ENCODE results near the gene FARP1.

FARP1 gene

DNA sequence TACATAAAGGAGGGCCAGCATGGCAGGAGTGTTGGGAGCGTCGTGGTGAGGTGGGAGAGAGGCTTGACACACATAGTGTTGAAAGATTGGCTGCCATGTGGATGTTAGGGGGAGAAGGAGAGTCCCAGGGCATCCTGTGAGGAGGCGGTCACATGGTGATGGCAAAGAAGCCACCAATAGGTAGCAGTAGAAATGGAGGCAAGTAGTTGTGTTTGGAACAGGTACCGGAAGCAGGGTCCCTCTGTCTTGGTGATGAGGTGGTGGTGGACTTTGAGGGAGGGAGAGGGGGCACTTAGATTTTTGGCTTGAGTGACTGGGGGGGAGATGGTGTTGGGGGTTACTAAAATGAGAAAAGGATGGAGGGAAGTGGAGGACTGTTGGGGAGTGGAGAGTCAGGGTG, 227.4 kb downstream of the FARP1 start:
- no peak for DNase-seq

DNA sequence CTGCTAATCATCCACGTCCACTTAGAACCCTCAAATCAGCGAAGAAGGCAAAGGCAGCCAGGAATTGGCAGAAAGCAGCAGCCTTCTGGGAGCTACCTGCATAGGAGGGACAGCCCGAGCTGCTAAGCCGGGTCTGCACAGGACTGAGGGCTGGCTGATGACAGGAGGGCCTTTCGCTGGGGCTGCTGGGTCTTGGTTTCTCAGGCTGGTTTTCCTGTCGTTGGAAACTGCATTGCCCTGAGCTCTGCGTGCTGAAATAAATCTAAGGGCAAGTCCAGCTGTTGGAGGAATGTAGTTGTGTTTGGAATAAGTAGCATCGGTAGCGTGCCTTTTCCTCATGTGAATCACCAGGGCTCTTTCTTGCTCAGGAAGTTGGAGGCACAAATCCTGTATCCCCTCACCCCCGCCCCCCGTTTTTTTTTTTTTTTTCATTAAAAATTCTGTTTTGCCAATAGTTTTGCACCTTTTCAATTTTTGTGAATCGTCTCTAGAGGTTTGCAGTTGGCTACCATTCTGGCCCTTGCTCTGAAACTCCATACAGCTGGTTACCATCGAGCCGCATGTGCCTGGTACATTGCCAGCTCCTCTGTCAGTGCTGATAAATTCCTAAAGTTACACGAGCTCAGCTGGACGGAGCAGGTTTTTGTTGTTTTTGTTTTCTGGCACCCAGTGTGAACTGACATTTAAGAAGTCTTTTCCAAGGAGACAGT, 228.1 kb downstream of the FARP1 start:
- DNase-seq = no peak

DNA sequence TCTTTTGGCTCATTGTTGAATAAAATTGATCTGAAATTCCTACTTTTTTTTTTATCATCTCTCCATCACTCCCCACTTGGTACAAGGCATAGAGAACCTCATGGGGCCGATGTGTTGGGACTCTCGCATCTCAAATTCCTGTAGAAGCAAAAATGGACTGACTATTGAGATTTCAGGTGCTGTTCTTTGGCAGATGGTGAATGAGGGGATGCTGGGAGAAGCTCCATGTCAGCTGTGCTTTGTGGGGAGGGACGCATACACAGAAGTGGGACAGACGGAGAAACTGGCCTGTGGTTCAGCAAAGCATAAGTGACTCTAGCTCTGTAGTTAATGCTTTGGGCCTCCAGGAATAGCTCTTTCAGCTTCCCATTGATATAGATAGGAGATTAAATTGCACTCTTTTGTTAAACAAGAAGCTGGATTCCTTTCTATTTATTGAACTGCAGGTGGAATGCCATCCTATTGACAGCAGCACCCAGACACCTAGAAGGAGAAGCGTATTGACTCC, 228.7 kb downstream of the FARP1 start:
- no peak for DNase-seq

DNA sequence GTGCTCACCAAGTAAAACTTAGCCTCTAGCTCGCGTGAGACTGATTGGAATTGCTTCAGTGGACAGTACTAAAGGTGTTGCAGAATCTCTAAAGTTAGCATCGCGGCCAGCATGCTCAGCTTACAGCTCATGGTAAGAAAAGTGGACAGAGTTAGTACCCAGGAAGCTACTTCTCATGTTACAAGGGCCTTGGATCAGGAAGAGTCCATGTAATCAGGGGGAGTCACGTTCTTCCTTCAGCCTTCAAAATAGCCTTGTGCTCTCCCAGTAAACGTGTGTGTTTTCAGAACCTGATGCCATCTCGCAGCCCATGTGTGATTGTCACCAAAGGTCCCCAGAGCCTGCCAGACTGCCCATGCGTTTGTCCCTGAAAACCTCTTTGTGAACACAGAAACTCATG, 230.0 kb downstream of the FARP1 start:
- DNase-seq = no peak

DNA sequence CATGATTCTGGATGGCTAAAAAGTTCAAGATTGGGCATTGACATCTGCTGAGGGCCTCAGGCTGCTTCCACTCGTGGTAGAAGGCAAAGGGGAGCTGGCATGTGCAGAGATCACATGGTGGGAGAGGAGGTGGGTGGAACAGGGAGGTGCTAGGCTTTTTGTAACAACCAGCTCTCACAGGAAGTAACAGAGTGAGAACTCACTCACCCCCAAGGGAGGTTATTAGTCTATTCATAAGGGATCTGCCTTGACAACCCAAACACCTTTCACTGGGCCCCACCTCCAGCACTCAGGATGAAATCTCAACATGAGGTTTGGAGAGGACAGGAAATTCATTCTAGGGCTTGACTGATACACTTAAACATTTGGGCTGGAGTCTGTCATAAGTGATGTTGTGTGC, 231.9 kb downstream of the FARP1 start:
- DNase-seq = no peak

DNA sequence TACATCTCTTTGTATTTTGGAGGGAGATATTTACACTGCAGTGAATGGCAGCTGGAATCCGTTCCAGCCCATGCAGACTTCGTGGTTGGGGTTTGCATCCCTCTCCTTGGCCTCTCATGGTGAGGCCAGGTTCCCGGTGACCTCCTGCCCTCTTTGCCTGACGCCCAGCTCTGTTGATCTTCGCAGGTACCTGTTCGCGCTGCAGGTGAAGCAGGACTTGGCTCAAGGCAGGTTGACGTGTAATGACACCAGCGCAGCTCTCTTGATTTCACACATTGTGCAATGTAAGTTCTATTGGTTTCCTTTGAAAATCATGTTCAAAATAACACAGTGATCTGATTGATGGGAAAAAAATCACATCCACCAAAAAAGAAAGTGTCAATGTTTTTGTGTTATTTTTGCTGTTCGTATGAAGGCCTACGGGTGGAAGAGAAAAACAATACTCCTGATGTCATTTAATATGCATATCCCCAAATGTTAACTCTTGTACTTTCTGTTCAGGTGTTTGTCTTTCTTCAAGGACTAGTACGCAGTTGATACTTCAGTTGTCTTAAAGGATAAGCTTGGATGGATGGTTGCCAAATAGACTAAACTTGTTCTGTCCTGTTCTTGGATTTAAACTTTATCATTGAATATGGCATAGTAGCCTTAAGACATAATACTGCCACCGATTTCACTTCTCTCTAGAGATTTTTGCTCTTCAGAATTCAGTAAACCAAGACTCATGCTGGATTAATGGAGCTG, 234.9 kb downstream of the FARP1 start:
- no peak for DNase-seq

DNA sequence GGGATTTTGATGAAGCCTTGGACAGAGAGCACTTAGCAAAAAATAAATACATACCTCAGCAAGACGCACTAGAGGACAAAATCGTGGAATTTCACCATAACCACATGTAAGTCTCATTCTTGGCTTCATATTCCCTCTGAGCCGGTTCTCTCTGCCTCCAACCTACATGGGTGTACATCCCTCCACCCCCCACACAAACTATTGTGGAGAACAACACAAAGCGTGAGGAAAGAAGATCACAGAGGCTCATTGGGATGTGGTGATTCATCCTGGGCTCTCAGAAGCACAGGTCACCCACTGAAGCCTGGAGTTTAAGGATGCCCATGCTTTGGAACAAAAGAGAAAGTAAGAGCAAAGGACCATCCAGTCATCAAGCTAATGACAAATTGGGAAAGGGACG, 241.8 kb downstream of the FARP1 start:
- DNase-seq = no peak

DNA sequence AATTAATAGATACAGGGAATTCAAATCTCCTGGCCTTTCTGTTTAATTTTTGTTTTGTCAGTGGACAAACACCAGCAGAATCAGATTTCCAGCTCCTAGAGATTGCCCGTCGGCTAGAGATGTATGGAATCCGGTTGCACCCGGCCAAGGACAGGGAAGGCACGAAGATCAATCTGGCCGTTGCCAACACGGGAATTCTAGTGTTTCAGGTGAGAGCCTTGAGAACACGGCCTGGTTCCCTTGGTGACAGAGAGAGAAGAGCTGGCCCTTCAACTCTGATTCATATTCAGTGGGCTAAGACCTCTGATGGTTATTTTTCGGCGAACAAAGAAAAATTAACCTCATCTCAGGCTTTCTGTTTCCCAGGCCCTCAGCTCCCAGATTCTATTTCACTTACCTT, 242.7 kb downstream of the FARP1 start:
- no peak for DNase-seq

DNA sequence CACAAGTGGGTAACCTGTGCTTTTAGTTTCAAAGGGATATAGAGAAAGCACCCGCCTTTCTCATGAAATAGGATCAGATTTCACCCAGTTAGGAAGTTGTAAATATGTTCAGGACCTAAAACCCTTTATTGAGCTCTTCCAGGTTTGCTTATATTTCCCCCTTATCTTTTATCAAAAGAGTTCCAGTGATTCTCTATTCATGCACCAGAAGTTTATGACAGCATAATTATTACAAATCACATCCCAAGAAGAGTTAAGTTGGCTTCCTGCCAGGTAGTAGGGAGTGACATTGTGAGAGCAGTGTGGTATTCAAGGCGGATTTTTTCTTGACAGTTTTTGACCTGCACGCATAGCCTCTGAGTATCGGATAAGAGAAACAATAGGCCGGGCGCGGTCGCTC, 243.7 kb downstream of the FARP1 start:
- no peak for DNase-seq

DNA sequence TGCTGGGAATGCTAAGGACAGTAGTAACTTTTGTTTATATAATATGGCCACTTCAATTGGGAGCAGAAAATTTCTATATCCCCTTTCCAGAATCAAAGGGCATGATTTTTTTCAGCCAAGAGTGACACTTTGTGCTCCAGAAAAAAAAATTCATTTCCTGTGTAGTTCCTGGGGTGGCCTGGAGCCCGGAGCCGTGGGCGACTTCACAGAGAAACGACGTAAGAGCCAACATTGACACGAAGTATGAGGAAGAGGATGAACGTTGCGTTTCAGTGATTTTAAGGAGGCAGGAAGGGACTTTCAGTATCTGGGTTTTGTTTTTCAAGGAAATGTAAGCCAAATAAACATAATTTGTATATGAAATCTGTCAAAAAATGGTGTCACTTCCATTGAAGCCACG, 246.4 kb downstream of the FARP1 start:
- DNase-seq = no peak

DNA sequence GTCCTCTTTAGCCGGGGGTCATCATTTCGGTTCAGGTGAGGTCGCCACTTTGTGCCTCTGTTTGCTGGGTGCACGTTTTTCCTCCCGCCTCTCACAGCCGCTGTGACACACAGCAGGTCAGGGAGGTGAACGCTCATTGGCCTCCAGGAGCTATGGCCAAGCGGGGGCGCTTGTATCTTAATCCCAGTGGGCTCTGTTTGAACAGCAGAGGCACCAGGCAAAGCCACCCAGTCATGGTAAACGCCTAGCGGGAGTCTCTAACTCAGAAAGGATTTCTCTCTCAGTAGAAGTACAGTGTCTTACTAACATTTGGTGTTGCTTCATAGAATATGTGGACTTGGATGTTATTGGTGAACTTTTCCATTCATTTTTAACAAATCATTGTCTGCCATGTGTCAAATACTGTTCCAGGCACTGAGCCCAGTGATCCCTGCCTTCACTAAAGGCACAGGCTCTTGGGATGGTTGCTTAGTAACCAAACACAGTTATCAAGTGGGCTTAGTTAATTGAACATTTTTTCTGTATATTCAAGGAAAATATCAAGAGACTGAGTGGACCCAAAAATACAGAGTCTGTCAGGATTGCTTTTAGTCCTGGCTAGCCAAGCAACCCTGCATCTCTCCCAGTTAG, 247.3 kb downstream of the FARP1 start:
- DNase-seq = no peak

DNA sequence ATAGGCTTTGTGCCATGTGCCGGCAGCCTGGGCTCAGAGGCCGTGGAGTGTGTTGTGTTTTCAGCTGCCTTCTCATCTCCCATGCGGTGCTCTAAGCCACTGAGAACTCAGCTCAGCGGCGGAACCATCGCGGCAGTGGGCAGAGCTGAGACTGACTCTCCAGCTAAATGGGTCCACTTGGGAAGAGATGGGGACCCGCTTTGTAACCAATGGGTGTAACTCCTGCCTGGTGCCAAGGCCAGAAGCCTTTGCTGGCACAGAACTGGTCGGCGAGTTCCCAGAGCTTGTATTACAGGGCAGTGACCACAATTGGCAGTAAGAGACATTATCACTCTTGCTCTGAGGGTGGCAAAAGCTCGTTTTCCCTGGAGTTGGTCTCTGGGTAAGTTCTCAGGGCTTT, 251.0 kb downstream of the FARP1 start:
- no peak for DNase-seq

DNA sequence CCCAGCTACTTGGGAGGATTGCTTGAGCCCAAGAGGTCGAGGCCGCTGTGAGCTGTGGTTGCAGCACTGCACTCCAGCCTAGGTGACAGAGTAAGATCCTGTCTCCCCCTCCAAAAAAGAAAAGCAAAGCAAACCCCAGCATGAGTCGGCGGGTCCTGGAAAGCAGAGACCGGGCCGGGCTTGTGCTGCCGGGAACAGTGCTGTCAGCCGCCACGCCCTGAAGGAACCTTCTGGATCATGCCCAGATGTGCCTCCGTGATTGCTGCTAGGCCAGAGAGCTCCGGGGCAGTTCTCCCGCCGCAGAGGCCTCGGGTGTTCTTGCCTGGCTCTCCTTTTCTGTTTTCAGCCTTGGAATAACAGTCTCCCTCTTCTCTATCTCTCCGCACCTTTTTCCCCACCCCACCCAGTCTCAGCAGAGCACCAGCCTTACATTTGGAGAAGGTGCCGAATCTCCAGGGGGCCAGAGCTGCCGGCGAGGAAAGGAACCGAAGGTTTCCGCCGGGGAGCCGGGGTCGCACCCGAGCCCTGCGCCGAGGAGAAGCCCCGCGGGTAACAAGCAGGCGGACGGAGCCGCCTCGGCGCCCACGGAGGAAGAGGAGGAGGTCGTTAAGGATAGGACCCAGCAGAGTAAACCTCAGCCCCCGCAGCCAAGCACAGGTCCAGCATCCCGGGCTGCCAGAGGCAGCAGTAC, 252.1 kb downstream of the FARP1 start:
- DNase-seq = no peak

DNA sequence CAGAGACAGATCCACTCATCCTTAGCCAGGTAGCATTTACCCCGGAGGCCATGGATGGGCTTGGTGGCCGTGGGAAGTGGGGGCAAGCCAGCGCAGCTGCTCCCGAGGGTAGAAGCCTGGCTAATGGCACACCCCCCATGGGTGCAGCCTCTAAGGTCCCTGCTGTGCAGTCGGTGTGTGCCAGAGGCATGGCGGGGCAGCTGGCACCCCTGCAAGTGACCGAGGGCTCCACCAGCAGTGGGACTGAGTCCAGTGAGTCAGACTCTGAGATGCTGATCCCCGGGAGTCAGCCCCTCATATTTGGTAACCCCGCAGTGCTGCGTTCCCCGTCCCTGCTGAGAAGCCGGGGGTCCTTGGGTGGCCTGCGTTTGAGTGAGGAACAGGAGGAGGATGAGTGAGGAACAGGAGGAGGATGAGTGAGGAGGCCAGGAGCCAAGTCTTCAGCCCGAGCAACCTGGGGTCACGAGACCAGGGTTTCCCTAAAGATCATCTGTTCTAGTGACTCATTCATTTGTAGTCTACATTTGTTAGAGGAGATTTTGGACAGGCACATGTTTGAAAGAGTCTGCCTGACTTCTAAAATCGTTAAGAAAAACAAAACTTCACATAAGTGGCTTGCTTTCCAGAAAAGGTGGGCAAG, 253.3 kb downstream of the FARP1 start:
- no peak for DNase-seq

DNA sequence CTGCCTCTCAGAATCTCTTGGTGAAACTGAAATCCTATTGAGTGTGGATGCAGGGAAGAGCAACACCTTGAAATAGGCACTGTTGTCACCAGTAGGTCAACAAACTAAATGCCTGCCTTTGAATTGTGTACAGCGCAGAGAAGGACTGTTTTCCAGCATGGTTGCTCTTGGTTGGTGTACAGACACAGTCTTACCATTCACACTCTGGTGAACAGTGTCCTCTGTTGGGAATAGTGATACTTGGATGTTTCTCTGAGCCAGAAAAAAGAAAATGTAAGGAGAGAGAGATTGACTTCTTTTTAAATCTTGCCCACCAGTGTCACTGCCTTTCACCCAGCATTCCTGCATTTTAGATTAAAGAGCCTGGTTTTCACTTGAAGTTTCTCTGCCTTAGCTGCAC, 254.3 kb downstream of the FARP1 start:
- no peak for DNase-seq

DNA sequence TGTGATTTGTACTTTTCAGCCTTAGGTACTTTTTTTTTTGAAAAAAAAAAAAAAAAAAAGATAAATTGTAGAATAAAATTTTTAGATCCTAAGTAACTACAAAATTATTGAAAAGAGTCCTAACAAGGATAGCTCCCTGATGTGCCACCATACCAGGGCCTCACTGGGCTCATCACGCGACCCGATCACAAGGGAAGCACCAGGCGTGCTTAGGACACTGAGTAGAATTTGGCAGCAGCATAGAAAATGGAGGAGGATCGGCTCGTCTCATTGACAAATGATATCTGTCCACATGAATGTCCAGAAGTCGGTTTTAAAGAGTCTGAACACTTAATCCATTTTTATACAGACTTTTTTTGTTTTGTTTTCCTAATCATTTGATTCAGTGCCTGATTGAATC, 255.0 kb downstream of the FARP1 start:
- no peak for DNase-seq

DNA sequence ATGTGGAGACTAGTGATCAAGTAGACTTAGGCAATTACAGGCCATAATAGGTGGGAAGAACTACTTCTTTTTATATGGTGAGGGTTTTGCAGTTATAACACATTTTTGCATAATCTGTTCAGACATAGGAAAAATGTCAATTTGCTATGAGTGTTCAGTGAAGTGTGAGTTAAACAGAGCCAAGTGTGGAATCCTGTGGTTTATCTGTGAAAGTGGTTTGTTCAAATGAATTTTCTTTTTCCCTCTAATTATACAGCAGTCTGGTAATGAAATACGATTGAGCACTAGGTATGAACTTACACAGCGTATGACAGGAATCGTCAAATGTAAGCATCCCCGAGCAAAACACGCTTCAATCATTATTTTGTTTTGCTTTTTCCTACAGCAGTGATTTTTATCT, 255.7 kb downstream of the FARP1 start:
- DNase-seq = no peak

DNA sequence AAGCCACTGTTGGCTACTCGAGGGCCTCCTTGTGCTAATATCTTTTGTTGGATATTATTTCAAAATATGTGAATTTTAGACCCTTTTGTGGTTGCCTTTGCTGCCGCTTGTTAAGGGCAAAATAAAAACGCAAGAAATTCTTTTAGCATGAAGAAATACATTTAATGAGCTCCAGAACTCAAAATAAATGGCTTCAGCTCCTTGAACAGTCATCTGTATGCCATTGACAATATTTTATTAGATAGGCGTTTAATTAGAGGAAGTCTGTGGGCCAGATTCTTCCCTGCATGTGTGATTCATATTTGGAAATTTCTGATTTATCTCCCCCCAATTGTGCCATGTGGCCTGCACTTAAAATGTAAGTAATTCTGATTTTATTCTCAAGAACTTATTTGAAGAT, 256.9 kb downstream of the FARP1 start:
- DNase-seq = no peak

DNA sequence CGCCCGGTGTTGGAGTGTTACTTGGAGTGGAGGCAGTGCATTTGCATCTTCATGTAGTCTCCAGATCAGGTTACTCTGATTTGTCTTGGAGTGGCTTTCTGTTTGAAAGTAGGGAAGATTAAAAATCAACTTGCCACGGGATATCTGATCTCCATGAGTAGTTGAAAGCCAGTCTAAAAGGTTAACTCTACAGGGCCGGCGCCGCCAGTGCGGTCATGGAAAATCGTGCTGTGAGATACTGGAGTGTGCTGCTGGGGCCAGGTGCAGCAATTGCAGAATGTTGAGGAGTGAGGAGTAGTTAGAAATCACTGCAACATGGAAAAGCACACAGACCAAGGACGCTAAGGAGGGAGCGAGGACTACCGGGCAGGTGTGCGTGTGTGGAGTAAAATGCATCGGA, 259.0 kb downstream of the FARP1 start:
- no peak for DNase-seq

DNA sequence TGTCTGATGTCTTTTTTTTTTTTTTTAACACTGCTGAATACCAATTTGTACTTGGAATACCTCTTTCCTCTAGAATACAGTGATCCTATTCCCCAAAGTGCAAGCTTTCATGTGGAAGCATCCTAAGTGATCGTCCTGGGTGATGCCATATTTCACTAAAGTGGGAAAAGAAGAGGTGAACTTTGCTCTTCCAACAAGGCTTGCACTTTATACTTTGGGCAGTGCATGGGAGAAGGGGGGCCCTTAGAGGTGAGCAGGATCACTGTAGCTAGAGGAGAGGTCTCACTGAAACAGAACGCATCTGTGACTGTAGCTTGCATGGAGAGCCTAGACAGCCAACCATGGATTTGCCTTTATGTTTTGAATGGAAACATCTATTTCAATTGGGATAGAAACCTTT, 260.2 kb downstream of the FARP1 start:
- DNase-seq = no peak

DNA sequence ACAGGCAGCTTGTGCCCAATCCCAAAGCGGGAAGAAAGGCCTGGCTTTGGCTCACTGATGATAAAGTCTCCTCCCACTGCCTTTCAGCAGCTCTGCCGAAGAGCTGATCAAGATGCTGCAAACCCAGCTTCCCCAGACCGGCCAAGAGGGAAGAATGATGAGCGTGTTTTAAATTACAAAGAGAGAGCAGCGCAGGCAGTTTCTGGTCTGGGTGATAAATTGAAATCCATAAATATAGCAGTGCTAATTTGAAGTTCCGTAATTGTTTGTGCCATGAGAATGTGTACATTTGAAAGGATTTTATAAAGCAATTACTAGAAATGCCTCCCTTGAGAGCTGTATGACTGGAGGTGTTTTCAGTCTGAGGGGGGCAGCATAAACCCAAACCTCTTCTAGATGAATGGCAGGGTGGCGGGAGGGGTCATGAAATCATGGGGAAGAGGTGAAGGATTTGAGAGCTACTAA, 262.2 kb downstream of the FARP1 start:
- no peak for DNase-seq

DNA sequence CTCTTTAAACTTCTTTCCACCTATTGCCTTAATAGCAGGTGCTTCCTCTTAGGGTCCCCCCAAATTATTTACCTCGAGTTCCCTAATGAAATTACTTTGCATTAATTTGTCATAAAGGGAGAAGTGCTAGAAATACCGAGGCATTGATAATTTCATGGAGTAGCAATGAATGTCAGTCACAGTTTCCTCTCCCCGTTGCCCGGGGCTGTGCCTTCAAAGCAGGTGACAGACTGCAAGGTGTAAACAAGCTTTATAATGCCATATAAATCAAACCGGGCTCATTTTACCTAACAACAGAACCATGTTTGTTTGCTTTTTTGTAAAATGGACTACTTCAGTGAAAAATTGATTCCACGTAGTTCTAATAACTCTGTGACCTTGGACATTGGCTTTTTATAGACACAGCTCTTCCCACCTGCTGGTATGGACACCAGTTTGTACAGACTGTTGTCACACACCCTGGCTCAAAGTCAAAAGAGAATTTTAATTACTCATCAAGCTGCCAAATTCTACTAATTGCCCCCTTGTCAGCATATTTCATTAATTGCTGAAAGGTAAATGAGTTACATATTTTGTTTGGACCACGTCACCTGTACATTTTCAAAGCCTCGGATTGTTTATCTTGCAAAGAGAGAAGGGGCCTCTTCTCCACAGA, 262.9 kb downstream of the FARP1 start:
- no peak for DNase-seq
